AG04449 (cell line): Measurements from ENCODE around the gene SH3GLB2.
A peak's percentile ranks its signal among the peaks of the same experiment; 100 is the strongest.
"Not testable (repeated sequence)": the region's sequence is repeated elsewhere in the genome, so short reads cannot be mapped to it uniquely, and the experiment has no call there.

Experiments used
- CTCF ChIA-PET: fragments of 350-600 bp; formaldehyde crosslinking; extraction: SDS; loops from one replicate; lab custom pipeline; 2021; ENCODE audit warnings: antibody characterized with exemption; lab: Yijun Ruan, JAX
- POLR2A ChIA-PET: fragments of 400-600, 350-600 bp; formaldehyde crosslinking; extraction: SDS; loops from one replicate; lab custom pipeline; 2020; ENCODE audit warnings: antibody characterized with exemption, inconsistent platforms; lab: Yijun Ruan, JAX
- DNase-seq: peaks from one replicate; pipeline ENCODE4 v3.0.0-alpha.2; 2010; ENCODE audit warnings: low read depth, low spot score
- H3K4me3 ChIP-seq: 2 replicates; pipeline ENCODE4 v1.5.1; 2011; ENCODE audit warnings: low read depth, mild to moderate bottlenecking, control low read depth, low read length
- TF ChIP-seq, protein P1 (sequence below): IDR thresholded peaks from one replicate; pipeline ENCODE4 v1.5.1; 2011; ENCODE audit warnings: mild to moderate bottlenecking, moderate library complexity, low read length, control low read depth, inconsistent platforms; ENCODE audit not compliant: insufficient read depth; ENCODE audit errors: missing control alignments

SH3GLB2 gene

DNA sequence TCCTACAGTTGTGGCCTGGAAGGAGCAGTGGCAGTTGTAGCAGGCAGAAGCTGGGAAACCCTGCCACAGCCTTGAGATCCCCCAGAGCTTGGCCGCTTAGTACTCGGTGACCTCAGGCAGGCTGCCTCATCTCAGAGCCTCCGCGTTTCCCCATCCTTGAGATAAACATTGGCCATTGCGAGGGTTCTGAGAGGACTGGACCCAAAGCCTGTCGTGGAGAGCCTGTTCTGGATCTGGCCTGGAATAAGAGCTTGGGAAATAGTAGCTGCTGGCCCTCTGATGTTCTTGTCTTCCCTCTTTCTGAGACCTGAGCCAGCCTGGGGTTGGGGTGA is 9.6 kb upstream of the SH3GLB2 start:
- ChIA-PET CTCF (interaction anchor here (2.5 kb wide), 1 partner anchor 9 kb away, joined by 24 read pairs; the partner anchor contains the start of gene SH3GLB2), POLR2A (no interaction called here)
- TF ChIP-seq, protein P1, sequence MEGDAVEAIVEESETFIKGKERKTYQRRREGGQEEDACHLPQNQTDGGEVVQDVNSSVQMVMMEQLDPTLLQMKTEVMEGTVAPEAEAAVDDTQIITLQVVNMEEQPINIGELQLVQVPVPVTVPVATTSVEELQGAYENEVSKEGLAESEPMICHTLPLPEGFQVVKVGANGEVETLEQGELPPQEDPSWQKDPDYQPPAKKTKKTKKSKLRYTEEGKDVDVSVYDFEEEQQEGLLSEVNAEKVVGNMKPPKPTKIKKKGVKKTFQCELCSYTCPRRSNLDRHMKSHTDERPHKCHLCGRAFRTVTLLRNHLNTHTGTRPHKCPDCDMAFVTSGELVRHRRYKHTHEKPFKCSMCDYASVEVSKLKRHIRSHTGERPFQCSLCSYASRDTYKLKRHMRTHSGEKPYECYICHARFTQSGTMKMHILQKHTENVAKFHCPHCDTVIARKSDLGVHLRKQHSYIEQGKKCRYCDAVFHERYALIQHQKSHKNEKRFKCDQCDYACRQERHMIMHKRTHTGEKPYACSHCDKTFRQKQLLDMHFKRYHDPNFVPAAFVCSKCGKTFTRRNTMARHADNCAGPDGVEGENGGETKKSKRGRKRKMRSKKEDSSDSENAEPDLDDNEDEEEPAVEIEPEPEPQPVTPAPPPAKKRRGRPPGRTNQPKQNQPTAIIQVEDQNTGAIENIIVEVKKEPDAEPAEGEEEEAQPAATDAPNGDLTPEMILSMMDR = no peak
- DNase-seq = no peak
- peak overlapping the region; percentile 97 for H3K4me3 ChIP-seq

DNA sequence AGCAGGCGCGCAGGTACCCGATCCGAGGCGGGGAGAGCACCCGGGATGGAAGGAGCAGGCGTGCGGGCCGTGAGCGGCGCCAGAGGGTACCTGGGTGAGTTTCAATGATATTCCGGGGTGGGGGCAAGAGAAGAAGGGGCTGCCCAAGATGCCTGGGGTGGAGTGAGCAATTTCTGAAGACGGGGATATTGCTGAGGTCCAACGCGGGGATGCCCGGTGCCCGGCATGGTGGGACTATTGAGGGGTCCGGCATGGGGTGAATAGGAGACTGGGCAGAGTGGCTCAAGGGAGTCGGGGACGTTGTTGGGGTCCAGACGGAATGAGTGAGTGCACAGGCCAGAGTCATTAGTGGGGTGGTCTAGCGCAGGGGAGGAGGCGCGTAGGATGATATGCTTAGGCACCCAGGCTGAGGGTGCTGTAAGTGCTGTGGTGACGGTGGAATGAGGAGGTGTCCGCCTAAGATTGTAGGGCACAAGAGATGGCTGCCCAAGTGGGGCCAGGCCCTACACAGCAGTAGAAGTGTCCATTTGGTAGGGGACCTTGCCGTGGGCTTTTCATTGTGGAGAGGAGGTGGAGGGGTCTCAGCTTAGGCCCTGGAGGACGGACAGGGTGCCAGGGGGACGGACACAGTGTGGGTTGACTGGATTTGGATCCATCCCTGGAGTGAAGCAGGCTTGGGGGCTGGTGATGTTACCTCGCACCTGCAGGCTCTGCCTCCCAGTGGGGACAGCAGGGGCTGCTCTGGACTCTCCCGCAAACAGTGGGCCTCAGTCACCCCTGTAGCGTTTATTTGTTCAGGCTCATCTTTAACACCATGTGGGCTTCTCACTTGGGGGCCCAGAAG is 9.0 kb upstream of the SH3GLB2 start:
- H3K4me3 ChIP-seq = peak overlapping the region; percentile 97
- ChIA-PET POLR2A (no interaction called here), CTCF (interaction anchor here (2.5 kb wide), 1 partner anchor 8 kb away, joined by 24 read pairs; the partner anchor contains the start of gene SH3GLB2)
- TF ChIP-seq, protein P1 = no peak
- no peak for DNase-seq

DNA sequence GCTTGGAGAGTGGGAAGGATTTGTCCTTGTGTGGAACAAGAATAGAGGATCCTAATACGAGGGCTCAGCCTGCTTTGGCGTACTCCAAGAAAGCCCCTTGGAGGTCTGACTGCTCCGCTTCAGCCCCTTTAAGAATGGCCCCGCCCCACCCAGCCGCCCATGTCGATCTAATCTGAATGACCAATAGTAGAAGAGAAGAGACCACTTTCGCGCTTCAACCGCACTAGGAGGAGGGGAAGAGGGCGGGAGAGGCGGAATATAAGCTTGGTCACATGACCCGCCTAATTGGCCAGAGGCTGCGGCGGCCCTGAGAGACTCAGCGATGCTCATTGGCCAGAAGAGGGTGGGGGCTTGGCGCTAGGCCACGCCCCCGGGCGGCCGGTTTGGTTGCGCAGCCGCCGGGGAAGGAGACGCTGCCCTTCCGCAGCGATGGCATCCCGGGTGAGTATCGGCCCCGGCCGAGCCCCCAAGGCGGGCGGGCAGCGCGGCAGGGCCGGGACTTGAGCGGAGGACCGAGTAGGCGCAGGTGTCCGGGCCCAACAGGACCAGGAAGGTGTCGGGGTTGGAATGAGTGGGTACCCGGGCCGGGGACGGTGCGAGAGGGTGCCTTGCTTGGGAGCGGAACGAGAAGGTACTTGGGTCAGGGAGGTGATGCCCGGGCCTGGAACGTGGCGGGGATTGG is 8.3 kb upstream of the SH3GLB2 start, which contains the start of gene MIGA2:
Gene MIGA2, plus strand, starts transcription at position 386 of the 682 bp plus-strand sequence. CDS start 3,969 bp downstream, outside the sequence.
- POLR2A ChIA-PET = interaction anchor here (0.8 to 1.3 kb wide), 2 partner anchors 13 to 207 kb away, joined by 3 to 4 read pairs; partner anchors contain the start of gene SPOUT1
- TF ChIP-seq, protein P1 = no peak
- peak within 1 kb of the TSS; percentile 97 for H3K4me3 ChIP-seq
- CTCF ChIA-PET = interaction anchor here (1.2 kb wide), 1 partner anchor 12 kb away, joined by 4 read pairs; no protein-coding TSS in a partner anchor
- DNase-seq = peak; percentile 92

DNA sequence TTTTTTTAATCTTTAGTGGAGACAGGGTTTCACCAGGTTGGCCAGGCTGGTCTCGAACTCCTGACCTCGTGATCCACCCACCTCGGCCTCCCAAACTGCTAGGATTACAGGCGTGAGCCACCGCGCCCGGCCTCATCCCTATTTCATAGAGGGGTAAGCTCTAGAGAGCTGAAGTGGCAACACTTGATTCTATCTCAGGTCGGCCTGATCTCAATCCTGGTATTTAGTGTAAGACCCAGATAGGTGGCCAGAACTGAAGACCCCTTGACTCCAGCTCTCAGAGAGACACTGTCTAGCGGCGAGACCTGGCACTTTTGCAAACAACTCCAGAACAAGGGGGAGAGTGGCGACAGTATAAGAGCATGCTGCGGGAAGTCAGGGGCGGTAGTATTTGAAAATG is 7.7 kb upstream of the SH3GLB2 start:
- DNase-seq = not testable (repeated sequence)
- ChIA-PET POLR2A (interaction anchor here (0.8 to 1.3 kb wide), 2 partner anchors 14 to 206 kb away, joined by 3 to 4 read pairs; partner anchors contain the start of gene SPOUT1), CTCF (interaction anchor here (1.2 kb wide), 1 partner anchor 12 kb away, joined by 4 read pairs; no protein-coding TSS in a partner anchor)
- peak overlapping the region; percentile 52 for H3K4me3 ChIP-seq

DNA sequence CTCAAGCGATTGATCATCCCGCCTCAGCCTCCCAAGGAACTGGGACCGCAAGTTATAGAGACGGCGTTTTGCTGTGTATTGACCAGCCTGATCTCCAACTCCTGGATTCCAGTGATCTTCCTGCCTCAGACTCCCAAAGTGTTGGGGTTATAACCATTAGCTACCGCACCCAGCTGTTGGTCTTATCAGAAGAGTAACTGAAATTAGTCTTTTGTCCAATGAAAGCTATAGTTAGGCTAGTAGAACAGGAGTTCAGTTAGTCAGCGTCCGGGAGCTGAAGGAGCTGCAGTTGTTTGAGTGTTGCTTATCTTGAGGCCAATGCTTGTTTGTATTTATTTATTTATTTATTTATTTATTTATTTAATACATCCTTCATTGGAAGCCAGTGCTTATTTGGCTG is 5.1 kb upstream of the SH3GLB2 start:
- POLR2A ChIA-PET = no interaction called here
- CTCF ChIA-PET = interaction anchor here (1.2 to 2.6 kb wide), 3 partner anchors 9 to 26 kb away, joined by 3 to 6 read pairs (median 4); no protein-coding TSS in a partner anchor
- no peak overlapping the region for H3K4me3 ChIP-seq
- TF ChIP-seq, protein P1 = no peak
- DNase-seq = no peak

DNA sequence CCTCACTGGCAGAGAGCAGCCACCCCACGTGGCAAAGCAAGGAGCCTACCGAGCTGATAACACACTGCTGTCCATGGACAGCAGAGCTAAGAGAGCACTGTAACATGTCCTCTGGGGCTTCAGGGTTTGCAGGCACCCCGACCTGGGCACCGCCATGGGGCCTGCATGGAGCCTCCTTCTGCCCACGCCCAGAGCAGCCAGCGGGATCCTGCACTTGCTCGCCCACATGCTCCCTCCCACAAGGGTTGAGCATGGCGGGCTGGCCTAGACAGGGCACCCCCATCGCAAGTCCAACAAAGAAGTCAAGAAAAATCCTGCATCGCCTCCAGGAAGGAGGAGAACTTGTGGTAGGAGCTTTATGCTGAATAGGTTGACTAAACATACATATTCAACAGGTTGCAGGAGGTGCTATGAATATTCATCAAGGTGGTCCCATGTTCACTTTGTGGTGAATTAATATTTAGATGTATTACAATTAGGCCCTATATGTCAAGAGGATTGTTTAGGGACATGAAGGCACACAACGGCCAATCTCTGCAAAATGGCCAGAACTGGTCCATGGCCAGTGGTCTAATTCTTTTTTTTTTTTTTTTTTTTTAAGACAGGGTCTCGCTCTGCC is 4.5 kb upstream of the SH3GLB2 start:
- no peak overlapping the region for H3K4me3 ChIP-seq
- ChIA-PET CTCF (interaction anchor here (1.2 to 2.6 kb wide), 3 partner anchors 9 to 26 kb away, joined by 3 to 6 read pairs (median 4); no protein-coding TSS in a partner anchor), POLR2A (no interaction called here)
- no peak for DNase-seq
- TF ChIP-seq, protein P1 = no peak
